Eye (tissue), 1 donor: ENCODE results near the gene NFKB1.

Source experiments
- DNase-seq: peaks from one replicate; pipeline ENCODE4 v3.0.0-alpha.2; 2015

The NFKB1 gene

DNA sequence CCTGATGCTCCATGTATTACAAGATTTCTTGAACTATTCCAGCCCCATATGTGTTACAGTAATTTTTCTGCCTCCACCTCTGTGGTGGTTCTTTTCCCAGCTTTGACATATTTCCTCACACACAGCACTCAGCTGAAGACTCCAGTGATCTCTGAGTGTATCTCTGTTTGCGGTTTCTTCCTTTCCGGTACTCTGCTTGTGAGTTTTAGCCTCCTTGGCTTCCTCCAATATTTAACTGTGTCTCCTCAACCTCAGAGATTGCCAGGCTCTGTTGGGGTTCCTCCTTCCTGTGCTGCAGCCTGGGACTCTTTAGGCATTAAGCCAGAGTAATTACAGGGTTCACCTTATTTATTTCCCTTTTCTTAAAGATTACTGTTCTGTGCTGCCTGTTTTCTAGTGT is 73.2 kb downstream of the NFKB1 start:
- no peak for DNase-seq

- no peak for DNase-seq
Measured at GRCh38 chr4:102575369-102576129, 74.4 kb downstream of the NFKB1 start.

- DNase-seq: no peak
Measured at GRCh38 chr4:102578270-102578669, 77.1 kb downstream of the NFKB1 start.

DNA sequence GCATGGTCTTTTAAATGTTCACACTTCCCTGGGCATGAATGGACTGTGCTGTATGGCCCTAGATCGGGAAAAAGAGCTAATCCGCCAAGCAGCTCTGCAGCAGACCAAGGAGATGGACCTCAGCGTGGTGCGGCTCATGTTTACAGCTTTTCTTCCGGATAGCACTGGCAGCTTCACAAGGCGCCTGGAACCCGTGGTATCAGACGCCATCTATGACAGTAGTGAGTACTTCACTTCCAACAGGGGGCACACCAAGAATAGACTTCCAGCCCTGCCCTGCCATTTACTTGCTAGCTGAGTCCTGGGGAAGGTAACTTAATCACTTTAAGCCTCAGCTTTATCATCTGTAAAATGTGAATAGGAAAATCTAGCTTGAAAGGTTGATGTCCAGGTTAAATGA is 77.7 kb downstream of the NFKB1 start:
- no peak for DNase-seq

- no peak for DNase-seq
Measured at GRCh38 chr4:102579794-102580462, 78.8 kb downstream of the NFKB1 start.

DNA sequence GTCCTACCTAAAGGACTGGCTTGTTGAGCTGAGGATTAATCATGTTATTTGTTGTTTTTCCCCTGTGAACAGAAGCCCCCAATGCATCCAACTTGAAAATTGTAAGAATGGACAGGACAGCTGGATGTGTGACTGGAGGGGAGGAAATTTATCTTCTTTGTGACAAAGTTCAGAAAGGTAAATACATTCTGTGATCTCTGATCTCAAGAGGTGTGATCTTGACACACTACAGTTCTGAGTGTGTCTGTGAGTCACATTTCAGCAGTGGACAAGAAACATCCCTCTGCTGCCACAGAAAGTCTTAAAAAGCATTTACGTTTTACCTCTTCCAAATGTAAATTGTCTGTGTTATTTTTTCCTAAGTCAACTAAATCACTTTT is 79.3 kb downstream of the NFKB1 start:
- no peak for DNase-seq

- no peak for DNase-seq
Measured at GRCh38 chr4:102584091-102584490, 82.9 kb downstream of the NFKB1 start.

GRCh38 chr4:102585329-102585728 is 84.2 kb downstream of the NFKB1 start:
- DNase-seq: no peak

DNA sequence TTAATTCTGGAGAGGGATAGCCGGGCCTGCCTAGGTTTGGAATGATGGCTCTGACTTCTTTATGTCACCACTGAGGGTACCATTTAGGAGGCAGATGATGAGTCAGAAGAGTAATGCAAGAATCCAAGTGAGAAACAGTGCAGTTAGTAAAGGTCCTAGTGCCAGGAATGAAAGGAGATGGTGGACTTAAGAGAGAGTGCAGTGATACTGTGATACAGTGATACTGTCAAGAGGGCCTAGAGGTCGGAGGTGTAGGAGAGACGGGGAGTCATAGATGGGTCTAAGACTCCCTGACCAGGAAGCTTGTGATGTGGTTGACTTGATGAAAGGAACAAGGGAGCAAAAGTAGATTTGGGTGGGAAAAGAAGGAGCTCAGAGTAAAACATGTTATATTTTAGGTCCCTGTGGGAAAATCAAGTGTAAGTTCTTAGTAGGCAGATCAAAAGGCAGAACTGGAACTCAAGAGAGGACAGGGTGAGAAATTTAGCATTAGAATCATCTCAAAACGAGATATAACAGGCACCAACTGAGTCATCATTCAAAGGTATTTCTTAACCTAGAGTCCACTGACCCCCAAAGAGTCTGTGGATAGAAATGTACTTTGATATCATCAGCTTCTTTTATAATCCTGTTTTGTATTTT is 85.0 kb downstream of the NFKB1 start:
- DNase-seq: no peak

DNA sequence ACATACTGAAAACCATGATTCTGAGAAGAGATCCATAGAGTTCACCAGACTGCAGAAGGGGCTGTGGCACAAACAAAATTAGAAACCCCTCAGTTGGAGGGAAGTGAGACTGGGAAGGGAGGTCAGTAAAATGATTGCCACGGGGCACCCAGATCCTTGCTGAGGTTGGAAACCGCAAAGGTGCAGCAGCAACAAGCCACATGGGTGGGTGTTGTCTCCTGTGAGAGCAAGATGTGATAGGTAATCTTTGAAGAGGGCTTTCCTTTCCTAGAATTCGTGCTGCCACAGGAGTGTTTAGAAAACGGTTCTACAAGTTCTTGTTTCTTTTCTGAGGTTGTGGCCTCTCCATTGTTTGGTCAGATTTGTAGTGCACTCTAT is 85.5 kb downstream of the NFKB1 start:
- DNase-seq: no peak

- no peak for DNase-seq
Measured at GRCh38 chr4:102589743-102590142, 88.6 kb downstream of the NFKB1 start.

- no peak for DNase-seq
Measured at GRCh38 chr4:102592256-102592655, 91.1 kb downstream of the NFKB1 start.

DNA sequence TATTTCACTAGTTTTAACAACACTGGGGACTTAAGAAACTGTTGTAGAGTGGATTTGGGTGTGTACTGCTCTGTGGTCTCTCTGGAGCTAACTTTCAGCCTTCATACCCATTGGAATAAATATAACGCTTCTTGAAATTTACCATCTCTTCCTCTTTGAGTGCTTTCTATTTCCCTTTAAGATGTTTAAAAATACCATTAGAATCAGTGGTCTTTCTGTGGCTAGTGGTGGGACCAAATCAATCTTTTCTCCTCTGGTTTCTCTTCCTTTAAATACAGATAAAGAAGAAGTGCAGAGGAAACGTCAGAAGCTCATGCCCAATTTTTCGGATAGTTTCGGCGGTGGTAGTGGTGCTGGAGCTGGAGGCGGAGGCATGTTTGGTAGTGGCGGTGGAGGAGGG is 92.0 kb downstream of the NFKB1 start:
- no peak for DNase-seq

- DNase-seq: no peak
Measured at GRCh38 chr4:102594000-102594399, 92.8 kb downstream of the NFKB1 start.

GRCh38 chr4:102596532-102596931 is 95.4 kb downstream of the NFKB1 start:
- DNase-seq: no peak

DNA sequence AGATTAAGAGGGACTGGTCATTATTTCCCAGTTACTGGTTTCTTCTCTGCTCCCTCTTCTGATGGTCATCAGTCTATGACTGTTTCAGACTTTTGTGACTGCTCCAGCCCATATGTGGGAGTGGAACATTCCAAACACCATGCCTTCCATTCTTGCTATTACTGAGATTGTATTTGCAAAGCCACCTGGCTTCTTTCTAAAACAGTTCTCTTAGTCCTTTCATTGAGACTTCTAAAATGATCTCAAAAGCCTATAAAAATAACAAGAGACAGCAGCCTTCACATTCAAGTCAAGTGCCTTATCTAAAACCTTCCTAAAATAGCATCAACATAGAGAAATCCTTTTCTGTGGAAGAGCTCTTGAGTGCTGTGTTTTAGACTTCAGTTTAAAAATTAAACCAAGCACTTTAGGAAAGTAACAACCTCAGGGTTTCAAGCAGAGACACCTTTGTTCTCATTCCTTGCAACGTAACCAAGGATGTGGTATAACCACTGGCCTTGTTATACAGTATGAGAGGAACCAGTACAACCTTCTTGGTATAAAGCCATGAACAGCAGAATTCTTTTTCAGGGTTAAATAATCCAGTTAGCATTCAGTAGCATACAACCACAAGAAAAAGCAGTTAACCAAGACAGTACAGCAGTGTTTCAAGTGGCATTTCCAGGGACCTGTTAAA is 97.1 kb downstream of the NFKB1 start:
- no peak for DNase-seq

DNA sequence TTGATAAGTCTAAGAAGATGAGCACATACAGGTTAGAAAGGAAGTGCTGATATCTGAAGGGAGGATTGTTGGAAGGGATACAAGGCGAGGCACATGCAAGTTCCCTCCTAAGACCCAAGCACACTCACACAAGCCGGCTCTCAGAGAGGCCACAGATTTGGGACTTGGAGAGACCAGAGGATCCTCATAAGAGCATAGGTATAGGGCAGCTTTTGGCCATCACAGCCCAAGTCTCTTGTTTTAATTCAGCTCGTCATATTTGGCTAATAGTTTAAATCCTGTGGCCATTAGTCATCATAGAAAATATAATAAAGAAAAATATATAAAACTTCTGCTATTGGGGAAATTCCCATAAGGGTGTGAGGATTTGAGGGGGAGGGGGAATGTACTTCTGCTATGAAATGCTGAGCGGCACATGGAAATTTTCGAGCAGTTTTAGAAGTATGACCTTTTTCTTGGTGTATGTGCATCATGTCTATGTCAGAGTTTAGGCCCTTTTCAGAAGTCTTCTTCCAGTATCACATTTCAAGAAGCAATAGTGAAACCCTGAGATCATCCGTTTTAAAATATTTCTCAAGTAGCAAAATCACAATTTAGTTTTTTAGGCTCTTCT is 97.7 kb downstream of the NFKB1 start:
- no peak for DNase-seq

- DNase-seq: no peak
Measured at GRCh38 chr4:102599455-102599854, 98.3 kb downstream of the NFKB1 start.

- no peak for DNase-seq
Measured at GRCh38 chr4:102599886-102600285, 98.7 kb downstream of the NFKB1 start.

DNA sequence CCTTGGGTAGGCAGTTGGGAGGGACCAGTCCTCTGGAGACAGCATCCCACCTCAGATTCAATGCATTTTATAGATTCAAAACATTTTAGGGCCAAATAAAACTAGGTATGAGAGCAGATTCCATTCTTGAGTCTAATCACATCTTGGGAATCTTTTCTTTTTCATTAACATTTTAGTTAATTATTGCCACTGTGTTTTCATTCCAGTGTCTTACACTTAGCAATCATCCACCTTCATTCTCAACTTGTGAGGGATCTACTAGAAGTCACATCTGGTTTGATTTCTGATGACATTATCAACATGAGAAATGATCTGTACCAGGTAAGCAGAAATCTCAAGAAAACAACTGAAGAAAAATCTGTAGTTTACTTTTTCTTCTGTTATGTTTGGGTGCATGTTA is 99.5 kb downstream of the NFKB1 start:
- DNase-seq: no peak

- DNase-seq: no peak
Measured at GRCh38 chr4:102601586-102602227, 100.5 kb downstream of the NFKB1 start.

GRCh38 chr4:102604222-102604940 is 103.2 kb downstream of the NFKB1 start:
- no peak for DNase-seq
